ENCODE measurements around the gene MOSPD3. TPM values are rescaled to one million over a fixed set of nuclear protein-coding genes. Genes with fewer than 3 reads are reported as not detected.

The MOSPD3 gene
- total and polyA plus RNA-seq, 10 of the 15 experiments (the other 5 are each of a cell fraction or from before 2014, with no cell fraction given): 0.61 to 13.6 (median 4.1) TPM

- TF ChIP-seq ZBTB33 (IDR thresholded peaks at IDR 0.05): no peak
These were observed 28.2 kb upstream of the MOSPD3 start (continued) for GRCh38 chr7:100584054-100584682.

GRCh38 chr7:100584683-100585510 is 27.4 kb upstream of the MOSPD3 start:
- WGBS (ENCODE audit: insufficient coverage, insufficient replicate concordance, low lambda C conversion rate, missing lambda C conversion rate): 2% methylated on average over 20 of the region's 20 CpGs
- Histone ChIP-seq H3K4me1 (ENCODE audit: control insufficient read depth, insufficient read depth, low read length) (peaks cover 24% of the 10 kb centered on the region), H3K9ac (ENCODE audit: control insufficient read depth, insufficient read depth, low read length) (peak overlapping the region; percentile 86), H4K20me1 (ENCODE audit: control insufficient read depth, insufficient read depth) (no peaks in the 10 kb centered on the region), H3K4me3 (peak overlapping the region; percentile 83), H3K79me2 (ENCODE audit: control insufficient read depth, insufficient read depth, low read length) (peaks cover 32% of the 10 kb centered on the region), H3K27me3 (replicated peaks in 1 of 2; ENCODE audit: control insufficient read depth in 2 of 2, insufficient read depth in 2 of 2, low read length in 1 of 2) (no peaks in the 10 kb centered on the region), H3K9me3 (replicated peaks; ENCODE audit: control insufficient read depth, insufficient read depth, low read length) (no peaks in the 10 kb centered on the region), H3K36me3 (ENCODE audit: control insufficient read depth in 2 of 2, insufficient read depth in 2 of 2, low read length in 1 of 2) (peaks cover 6 to 10% of the 10 kb centered on the region in 2 experiments), H3K4me2 (ENCODE audit: control insufficient read depth, insufficient read depth) (peak overlapping the region; percentile 95), H3K27ac (ENCODE audit: control insufficient read depth, insufficient read depth) (peak overlapping the region; percentile 45), H2AFZ (ENCODE audit: control insufficient read depth, low read depth, low read length) (no peak overlapping the region)
- CTCF ChIA-PET: interaction anchor here (0.6 to 11.6 kb wide), 13 partner anchors 12 to 268 kb away, joined by 3 to 190 read pairs (median 5); partner anchors contain the start of genes GIGYF1, MOSPD3, POP7 and PPP1R35
- ATAC-seq: no peak
- TF ChIP-seq RAD51 (IDR thresholded peaks at IDR 0.05) (no peak), SMARCA5 (IDR thresholded peaks at IDR 0.05) (no peak), NR2F1 (conservative IDR thresholded peaks at IDR 0.05) (0 out of 2 replicates have a peak, but pooled peaks have one; percentile 19), BMI1 (IDR thresholded peaks at IDR 0.05; ENCODE audit: borderline replicate concordance) (no peak), DPF2 (IDR thresholded peaks at IDR 0.05) (no peak), CREM (IDR thresholded peaks at IDR 0.05; ENCODE audit: low read depth) (0 out of 2 replicates have a peak, but pooled peaks have one; percentile 27), MXI1 (IDR thresholded peaks at IDR 0.05; ENCODE audit: low read depth, low read length) (no peak), BACH1 (IDR thresholded peaks at IDR 0.05; ENCODE audit: borderline replicate concordance) (no peak), CREB1 (IDR thresholded peaks at IDR 0.05; ENCODE audit: low read depth) (0 out of 2 replicates have a peak, but pooled peaks have one; percentile 53)
- FAIRE-seq: no peak
- intact Hi-C loops (cut with micrococcal nuclease; ENCODE audit: unreplicated experiment) (no loop called here), in situ Hi-C loops (cut with MboI) (no loop called here)
- SMC1A ChIA-PET (ENCODE audit: uncharacterized antibody, unreplicated experiment): interaction anchor here (0.8 to 4.6 kb wide), 12 partner anchors 14 to 121 kb away, joined by 3 to 19 read pairs (median 4); partner anchors contain the start of genes MOSPD3, POP7 and TSC22D4
- RAD21 ChIA-PET (ENCODE audit: unreplicated experiment): interaction anchor here (0.9 to 4.2 kb wide), 17 partner anchors 18 to 155 kb away, joined by 3 to 21 read pairs (median 8); partner anchors contain the start of genes AGFG2, MEPCE, MOSPD3 and POP7
- POLR2A ChIA-PET: interaction anchor here (0.5 to 4.3 kb wide), 19 partner anchors 14 to 156 kb away, joined by 3 to 47 read pairs (median 4); partner anchors contain the start of genes AGFG2, GNB2, MOSPD3 and ZCWPW1
- BruUV-seq (replicated peaks): TSS peak; percentile 43
- DNase-seq (ENCODE audit: low read depth, low spot score): no peak
